HG03064 (cell line): ENCODE results near the gene TGM5.

Source experiments
- ATAC-seq: cut with Tn5 transposase; IDR thresholded peaks from one replicate; pipeline ENCODE4 v1.9.1; 2021; ENCODE audit warnings: low read depth; ENCODE audit not compliant: unreplicated experiment

The TGM5 gene

GRCh38 chr15:43219929-43220928, 46.5 kb downstream of the TGM5 start:
- ATAC-seq: no peak

GRCh38 chr15:43218908-43219706, 47.6 kb downstream of the TGM5 start:
- ATAC-seq: no peak

- no peak for ATAC-seq
Observed at GRCh38 chr15:43215961-43216360, 50.8 kb downstream of the TGM5 start.

- no peak for ATAC-seq
Observed at GRCh38 chr15:43214592-43215295, 52.0 kb downstream of the TGM5 start.

- no peak for ATAC-seq
Observed at GRCh38 chr15:43214169-43214568, 52.6 kb downstream of the TGM5 start.

GRCh38 chr15:43213466-43213865, 53.3 kb downstream of the TGM5 start:
- ATAC-seq: no peak

GRCh38 chr15:43212951-43213350, 53.8 kb downstream of the TGM5 start:
- no peak for ATAC-seq

GRCh38 chr15:43212299-43212698, 54.4 kb downstream of the TGM5 start:
- ATAC-seq: no peak

- ATAC-seq: no peak
Observed at GRCh38 chr15:43211224-43211735, 55.4 kb downstream of the TGM5 start.

GRCh38 chr15:43210807-43211206, 55.9 kb downstream of the TGM5 start:
- no peak for ATAC-seq

- no peak for ATAC-seq
Observed at GRCh38 chr15:43210172-43210745, 56.5 kb downstream of the TGM5 start.

GRCh38 chr15:43209059-43209824, 57.5 kb downstream of the TGM5 start:
- ATAC-seq: no peak

- ATAC-seq: no peak
Observed at GRCh38 chr15:43208052-43209002, 58.4 kb downstream of the TGM5 start.

- no peak for ATAC-seq
Observed at GRCh38 chr15:43207024-43207423, 59.7 kb downstream of the TGM5 start.

GRCh38 chr15:43206054-43206453, 60.7 kb downstream of the TGM5 start:
- ATAC-seq: no peak

- ATAC-seq: no peak
Observed at GRCh38 chr15:43204016-43204901, 62.5 kb downstream of the TGM5 start.

- no peak for ATAC-seq
Observed at GRCh38 chr15:43199945-43200488, 66.7 kb downstream of the TGM5 start.
